ENCODE results near the gene TOR2A.
"Not testable (repeated sequence)": the region's sequence is repeated elsewhere in the genome, so short reads cannot be mapped to it uniquely, and the experiment has no call there.

Gene TOR2A

DNA sequence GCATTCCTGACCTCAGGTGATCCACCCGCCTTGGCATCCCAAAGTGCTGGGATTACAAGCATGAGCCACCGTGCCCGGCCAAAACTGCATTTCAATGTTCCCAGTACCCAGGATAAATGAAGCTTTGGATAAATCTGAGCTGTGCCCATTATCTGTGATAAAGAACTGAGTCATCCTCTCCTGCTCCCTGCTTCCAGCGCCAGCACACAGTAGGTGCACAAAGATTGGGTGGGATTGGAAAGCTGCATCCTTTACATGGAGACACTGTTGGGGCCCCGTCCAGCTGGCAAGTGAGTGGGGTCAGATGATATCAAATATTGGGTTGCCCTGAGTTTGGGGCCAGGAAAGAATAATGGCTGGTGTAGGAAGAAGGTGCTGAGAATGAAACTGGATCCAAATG is 26.0 kb upstream of the TOR2A start:
- H3K27ac Mint-ChIP-seq, result no peak overlapping the region
- H3K9me3 Mint-ChIP-seq, result no peaks in the 10 kb centered on the region
- H3K4me3 Mint-ChIP-seq, result no peak overlapping the region
- peaks cover 26% of the 10 kb centered on the region for H3K36me3 Mint-ChIP-seq
- H3K4me1 Mint-ChIP-seq, result peaks cover 31% of the 10 kb centered on the region
- no peaks in the 10 kb centered on the region for H3K27me3 Mint-ChIP-seq
- DNase-seq (ENCODE audit: low spot score in 2 of 2), result no peak
- ATAC-seq (ENCODE audit: low read depth), result no peak

DNA sequence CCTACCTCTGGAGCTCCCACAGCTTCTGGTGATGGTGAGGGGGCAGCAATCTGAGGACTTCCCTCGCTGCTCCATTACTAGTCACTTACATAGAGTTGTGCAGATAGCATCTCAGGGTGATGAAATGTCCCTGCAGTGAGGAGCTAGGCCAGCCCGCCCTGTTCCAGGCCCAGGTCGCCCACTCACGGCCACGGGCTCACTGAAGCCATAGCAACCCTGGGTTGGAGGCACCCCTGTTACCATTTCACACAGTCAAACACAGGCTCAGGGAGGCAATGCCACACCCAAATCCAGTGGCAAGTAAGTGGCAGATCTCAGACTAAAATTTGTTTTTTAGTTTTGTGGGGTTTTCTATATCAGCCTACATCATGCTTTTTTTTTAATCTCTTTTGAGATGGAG is 23.7 kb upstream of the TOR2A start:
- Mint-ChIP-seq H3K36me3 (peaks cover 16% of the 10 kb centered on the region), H3K27me3 (no peaks in the 10 kb centered on the region), H3K4me3 (no peak overlapping the region), H3K4me1 (peaks cover 16% of the 10 kb centered on the region), H3K27ac (peak overlapping the region; percentile 86), H3K9me3 (no peaks in the 10 kb centered on the region)
- no peak for DNase-seq (ENCODE audit: low spot score in 2 of 2)
- no peak for ATAC-seq (ENCODE audit: low read depth)

DNA sequence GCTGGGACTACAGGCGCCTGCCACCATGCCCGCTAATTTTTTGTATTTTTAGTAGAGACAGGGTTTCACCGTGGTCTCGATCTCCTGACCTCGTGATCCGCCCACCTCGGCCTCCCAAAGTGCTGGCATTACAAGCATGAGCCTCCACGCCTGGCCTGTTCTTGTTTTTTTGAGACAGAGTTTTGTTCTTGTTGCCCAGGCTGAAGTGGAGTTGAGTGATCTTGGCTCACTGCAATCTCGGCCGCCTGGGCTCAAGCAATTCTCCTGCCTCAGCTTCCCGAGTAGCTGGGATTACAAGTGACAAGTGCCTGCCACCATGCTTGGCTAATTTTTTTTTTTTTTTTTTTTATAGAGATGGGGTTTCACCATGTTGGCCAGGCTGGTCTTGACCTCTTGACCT is 21.7 kb upstream of the TOR2A start:
- not testable (repeated sequence) for ATAC-seq (ENCODE audit: low read depth); H3K4me1 Mint-ChIP-seq; H3K4me3 Mint-ChIP-seq; DNase-seq (ENCODE audit: low spot score in 2 of 2); H3K27me3 Mint-ChIP-seq; H3K27ac Mint-ChIP-seq; H3K9me3 Mint-ChIP-seq
- H3K36me3 Mint-ChIP-seq, result peaks cover 12% of the 10 kb centered on the region

DNA sequence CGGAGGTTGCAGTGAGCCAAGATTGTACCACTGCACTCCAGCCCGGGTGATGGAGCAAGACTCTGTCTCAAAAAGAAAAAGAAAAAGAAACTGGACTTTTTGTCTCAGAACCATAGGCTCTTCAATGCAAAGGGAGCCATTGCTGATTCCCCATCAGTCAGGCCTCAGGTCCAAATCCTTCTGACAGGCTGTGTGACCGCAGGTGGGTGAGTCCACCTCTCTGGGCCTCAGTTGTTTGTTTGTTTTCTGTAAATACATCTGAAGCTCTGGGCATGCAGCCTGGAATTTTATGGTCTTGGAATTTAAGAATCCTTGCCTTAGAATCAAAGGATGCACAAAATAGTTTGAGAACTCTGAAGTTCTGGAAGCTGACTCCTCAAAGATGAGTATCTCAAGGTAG is 21.1 kb upstream of the TOR2A start:
- ATAC-seq (ENCODE audit: low read depth), result no peak
- no peaks in the 10 kb centered on the region for H3K9me3 Mint-ChIP-seq
- DNase-seq (ENCODE audit: low spot score in 2 of 2), result no peak
- H3K36me3 Mint-ChIP-seq, result peaks cover 12% of the 10 kb centered on the region
- no peak overlapping the region for H3K4me3 Mint-ChIP-seq
- H3K27me3 Mint-ChIP-seq, result no peaks in the 10 kb centered on the region
- peaks cover 12% of the 10 kb centered on the region for H3K4me1 Mint-ChIP-seq
- H3K27ac Mint-ChIP-seq, result no peak overlapping the region

DNA sequence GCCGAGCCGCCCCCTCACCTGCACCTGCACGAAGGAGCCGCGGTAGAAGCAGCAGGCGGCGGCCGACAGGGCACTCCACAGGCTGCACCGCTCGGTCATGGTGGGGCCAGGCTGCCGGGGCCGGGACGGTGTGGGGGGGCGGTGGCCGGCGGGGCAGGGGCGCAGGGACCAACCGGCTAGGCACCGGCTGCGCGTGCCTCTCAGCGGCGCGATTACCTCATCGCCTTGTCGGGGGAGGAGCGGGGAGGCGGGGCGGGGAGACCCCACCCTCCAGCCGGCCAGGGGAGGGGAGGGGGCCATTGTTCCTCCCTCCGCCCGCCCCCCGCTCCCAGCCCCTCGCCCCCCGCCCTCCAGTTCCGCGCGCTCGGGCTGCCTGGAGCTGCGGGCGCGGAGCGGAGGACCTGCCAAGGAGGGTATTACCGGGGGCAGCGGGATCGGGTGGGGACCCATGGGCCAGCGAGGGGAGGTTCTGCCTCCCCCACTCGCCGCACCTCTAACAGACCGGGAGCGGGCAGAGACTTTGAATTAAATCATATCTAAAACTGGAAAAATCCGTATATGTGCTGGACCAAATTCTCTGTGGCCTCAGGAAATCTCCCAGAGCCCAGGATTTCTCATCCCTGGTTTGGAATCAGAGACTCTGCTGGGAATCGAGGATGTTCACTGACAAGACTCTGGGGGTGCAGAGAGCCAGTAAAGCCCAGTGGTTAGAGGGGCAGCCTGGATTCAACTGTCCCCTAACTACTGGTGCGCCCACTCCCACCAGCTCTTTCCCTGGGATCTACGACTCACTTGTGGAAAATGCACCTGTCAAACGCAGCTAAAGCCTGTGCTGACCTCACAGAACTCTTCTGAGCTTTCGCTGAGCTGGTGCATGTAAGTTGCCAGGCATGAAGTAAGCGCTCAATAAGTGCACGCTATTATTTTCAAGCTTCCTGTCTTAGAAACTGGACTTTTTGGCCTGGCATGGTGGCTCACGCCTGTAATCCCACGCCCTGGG is 20.3 kb upstream of the TOR2A start:
- Mint-ChIP-seq H3K36me3 (peaks cover 16% of the 10 kb centered on the region), H3K27me3 (no peaks in the 10 kb centered on the region), H3K9me3 (no peaks in the 10 kb centered on the region), H3K4me3 (no peak overlapping the region), H3K4me1 (peaks cover 12% of the 10 kb centered on the region), H3K27ac (no peak overlapping the region)
- no peak for ATAC-seq (ENCODE audit: low read depth)
- DNase-seq (ENCODE audit: low spot score in 2 of 2), result no peak

DNA sequence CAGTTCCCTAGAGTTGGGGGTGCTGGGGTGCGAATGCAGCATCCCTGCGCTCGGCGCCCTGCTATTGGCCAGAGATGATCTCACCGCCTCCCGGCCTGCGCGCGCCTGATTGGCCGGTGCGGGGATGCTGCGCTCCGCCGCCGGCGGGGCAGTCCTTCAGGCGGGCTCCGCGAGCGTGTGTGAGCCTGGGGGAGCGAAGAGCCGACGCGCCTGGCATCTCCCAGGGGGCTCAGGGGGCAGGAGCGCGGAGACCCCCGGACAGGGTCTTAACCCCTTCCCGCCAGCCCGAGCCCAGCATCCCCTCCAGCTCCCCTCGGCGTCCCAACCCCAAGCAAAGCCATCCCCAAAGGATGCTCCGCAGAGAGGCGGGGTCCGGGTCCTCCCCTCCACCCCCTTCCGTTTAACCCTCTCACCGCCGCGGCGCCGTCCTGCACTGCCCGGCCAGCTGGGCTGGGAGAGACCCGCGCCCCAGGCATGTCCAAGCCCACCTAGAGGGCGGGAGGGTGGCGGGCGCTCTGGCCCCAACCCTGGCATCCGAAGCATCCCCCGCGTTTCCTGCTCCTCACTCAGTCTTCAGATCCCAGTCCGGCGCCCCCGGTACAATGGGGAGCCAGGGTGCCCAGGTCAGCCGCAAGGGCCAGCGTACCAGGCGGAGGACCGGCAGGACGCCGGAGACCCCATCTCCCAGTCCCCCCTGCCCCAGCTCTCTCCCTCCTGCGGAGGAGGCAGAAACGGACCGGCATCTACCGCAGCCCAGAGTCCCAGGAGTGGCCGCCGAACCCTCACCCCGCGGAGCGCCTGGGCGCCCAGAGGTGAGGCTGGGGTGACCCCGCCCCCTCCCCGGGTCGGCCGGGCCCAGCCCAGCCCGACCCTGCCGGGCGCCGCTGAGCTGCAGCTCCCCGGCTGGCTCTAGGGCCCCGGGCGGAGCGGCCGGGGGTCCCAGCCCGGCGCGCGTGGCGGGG is 19.3 kb upstream of the TOR2A start:
- no peaks in the 10 kb centered on the region for H3K9me3 Mint-ChIP-seq
- H3K4me1 Mint-ChIP-seq, result peaks cover 12% of the 10 kb centered on the region
- H3K36me3 Mint-ChIP-seq, result peaks cover 17% of the 10 kb centered on the region
- H3K27me3 Mint-ChIP-seq, result no peaks in the 10 kb centered on the region
- DNase-seq (ENCODE audit: low spot score in 2 of 2) (no peak), ATAC-seq (ENCODE audit: low read depth) (no peak)
- no peak overlapping the region for H3K27ac Mint-ChIP-seq
- no peak overlapping the region for H3K4me3 Mint-ChIP-seq

DNA sequence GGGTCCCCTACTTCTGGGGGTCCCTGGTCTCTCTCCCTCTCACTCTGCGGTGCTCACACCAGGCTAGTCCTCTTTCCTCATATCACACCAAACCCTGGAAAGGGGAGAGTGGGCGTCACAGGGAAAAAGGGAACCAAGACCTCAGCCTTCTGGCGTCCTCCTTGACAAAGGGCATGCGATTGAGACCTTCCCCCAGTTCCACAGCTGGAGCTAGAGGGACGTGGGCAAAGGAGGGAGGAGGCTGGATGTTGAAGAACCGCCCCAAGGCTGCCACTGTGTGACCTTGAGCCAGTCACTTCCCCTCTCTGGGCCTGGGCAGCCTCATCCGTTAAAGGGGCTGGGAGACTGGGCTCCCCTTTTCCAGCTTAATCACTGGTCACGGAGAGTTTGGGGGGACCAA is 18.5 kb upstream of the TOR2A start:
- Mint-ChIP-seq H3K4me3 (no peak overlapping the region), H3K27me3 (no peaks in the 10 kb centered on the region), H3K4me1 (peaks cover 9% of the 10 kb centered on the region), H3K36me3 (peaks cover 14% of the 10 kb centered on the region), H3K9me3 (no peaks in the 10 kb centered on the region), H3K27ac (no peak overlapping the region)
- ATAC-seq (ENCODE audit: low read depth), result no peak
- no peak for DNase-seq (ENCODE audit: low spot score in 2 of 2)

DNA sequence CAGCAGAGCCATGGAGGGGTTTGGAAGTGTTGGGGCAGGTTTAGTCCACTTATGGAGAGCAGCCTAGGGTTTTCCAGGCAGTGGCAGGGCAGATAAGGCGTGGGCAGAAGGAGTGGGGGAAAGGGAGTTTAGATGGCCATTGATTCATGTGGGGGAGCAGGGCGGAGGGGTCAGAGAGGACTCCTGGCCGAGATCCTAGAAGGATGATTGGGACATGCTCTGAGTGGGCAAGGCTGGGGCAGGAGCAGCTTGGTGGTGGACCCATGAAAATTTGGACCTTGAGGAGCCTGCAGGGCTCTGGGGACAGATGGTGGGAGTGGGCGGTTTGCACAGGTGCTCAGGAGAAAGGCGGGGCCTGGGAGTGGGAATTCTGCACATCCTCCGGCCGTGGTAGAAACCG is 18.1 kb upstream of the TOR2A start:
- ATAC-seq (ENCODE audit: low read depth), result no peak
- Mint-ChIP-seq H3K4me1 (peaks cover 6% of the 10 kb centered on the region), H3K36me3 (peaks cover 12% of the 10 kb centered on the region), H3K4me3 (no peak overlapping the region), H3K27ac (peak overlapping the region; percentile 6), H3K9me3 (no peaks in the 10 kb centered on the region), H3K27me3 (no peaks in the 10 kb centered on the region)
- no peak for DNase-seq (ENCODE audit: low spot score in 2 of 2)

DNA sequence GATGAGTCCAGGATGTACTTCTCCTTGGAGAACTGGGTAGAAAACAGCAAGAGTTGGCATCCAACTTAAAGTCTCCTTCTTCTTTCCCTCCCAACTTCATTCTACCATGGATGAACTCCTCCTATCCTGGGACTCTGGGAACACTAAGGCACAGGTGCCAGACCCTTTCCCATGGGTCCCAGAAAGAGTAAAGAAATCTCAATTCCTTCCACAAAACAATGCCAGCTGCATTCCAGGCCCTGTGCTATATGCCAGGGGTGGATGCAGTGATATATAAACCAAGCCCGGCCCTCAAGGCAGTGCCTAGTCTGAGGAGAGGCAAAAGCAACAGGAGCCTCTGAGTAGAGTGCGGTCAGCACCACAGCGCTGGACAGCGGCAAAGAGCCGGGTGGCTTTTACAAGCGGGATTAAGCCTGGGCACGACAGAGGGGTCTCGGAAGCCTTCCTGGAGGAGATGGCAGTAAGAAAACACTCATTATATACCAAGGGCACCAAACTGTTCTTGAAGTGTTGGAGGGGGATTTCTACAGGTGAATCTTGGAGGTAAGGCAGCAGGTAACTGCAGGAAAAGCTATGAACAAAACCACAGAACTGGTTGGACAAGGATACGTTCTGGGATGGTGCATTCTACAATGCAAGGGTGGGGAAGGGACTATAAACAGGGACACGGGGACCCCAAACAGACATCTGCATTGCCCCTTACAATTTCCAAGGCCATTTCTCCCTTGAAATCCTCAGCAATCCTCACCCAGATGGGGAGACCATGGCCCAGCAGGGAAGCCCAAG is 16.4 kb upstream of the TOR2A start:
- no peak for ATAC-seq (ENCODE audit: low read depth)
- peaks cover 18% of the 10 kb centered on the region for H3K36me3 Mint-ChIP-seq
- H3K27me3 Mint-ChIP-seq, result no peaks in the 10 kb centered on the region
- no peak overlapping the region for H3K4me3 Mint-ChIP-seq
- H3K4me1 Mint-ChIP-seq, result peaks cover 6% of the 10 kb centered on the region
- H3K9me3 Mint-ChIP-seq, result no peaks in the 10 kb centered on the region
- H3K27ac Mint-ChIP-seq, result no peak overlapping the region
- no peak for DNase-seq (ENCODE audit: low spot score in 2 of 2)

DNA sequence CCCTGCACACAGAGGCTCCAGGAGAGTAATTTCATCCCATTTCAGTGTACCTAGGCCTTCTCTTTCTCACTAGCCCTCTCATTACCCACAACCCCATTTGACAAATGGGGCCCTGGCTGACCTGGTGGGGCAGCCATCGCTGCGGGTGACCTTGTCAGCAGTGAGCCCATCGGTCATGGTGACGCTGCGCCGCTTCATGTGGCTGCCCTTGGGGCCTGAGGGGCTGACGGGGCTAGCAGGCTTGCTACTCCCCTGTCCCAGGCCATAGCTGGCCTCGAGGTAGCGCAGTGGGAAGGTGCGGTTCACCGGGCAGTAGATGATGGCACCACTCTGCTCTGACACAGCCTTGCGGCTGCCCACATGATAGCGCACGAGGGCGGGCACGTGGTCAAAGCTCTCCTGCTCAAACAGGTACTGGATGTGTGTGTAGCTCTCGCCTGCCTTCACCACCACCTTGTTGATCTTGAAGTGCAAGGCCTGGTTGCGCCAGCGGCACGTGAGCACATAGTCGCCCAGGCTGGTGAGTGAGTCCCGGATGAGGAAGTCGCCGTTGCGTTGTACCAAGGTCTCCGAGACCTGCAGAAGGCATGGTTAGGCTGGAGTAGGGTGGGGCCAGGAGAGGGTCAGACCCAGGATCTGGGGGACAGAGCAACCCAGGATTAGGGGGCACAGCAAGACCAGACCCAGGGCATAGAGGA is 14.1 kb upstream of the TOR2A start:
- no peak for DNase-seq (ENCODE audit: low spot score in 2 of 2)
- no peak for ATAC-seq (ENCODE audit: low read depth)
- no peak overlapping the region for H3K27ac Mint-ChIP-seq
- H3K9me3 Mint-ChIP-seq, result no peaks in the 10 kb centered on the region
- no peak overlapping the region for H3K4me3 Mint-ChIP-seq
- H3K4me1 Mint-ChIP-seq, result peaks cover 6% of the 10 kb centered on the region
- H3K36me3 Mint-ChIP-seq, result peaks cover 20% of the 10 kb centered on the region
- H3K27me3 Mint-ChIP-seq, result no peaks in the 10 kb centered on the region

DNA sequence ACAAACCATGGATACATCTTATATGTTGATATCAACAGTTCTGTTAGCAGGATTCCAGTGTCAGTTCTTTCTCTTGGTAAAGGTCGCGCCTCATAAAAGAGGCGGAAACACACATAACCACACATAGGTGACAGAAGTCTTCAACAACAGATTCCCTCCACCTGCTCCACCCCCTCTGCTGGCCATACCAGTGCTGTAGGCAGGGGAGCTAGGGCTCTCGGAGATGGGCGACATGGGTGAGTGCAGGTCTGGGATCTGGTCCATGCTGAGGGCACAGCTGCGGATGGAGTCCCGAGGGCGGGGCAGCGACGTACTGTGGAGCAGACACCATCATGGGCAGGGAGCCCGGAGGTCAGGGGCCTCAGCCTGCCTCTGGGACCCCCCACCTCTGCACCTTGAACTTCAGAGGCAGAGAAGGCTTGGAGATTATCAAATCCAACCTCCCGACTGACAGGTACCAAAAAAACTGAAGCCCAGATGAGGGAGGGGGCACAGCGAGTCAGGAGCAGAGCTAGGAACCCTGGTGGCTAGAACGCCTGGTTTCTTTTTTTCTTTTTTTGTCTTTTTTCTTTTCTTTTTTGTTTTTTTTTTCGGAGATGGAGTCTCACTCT is 12.0 kb upstream of the TOR2A start:
- DNase-seq (ENCODE audit: low spot score in 2 of 2), result no peak
- Mint-ChIP-seq H3K36me3 (peaks cover 18% of the 10 kb centered on the region), H3K4me1 (peaks cover 2% of the 10 kb centered on the region), H3K9me3 (no peaks in the 10 kb centered on the region), H3K27me3 (no peaks in the 10 kb centered on the region), H3K27ac (peak overlapping the region; percentile 11), H3K4me3 (no peak overlapping the region)
- ATAC-seq (ENCODE audit: low read depth), result no peak

DNA sequence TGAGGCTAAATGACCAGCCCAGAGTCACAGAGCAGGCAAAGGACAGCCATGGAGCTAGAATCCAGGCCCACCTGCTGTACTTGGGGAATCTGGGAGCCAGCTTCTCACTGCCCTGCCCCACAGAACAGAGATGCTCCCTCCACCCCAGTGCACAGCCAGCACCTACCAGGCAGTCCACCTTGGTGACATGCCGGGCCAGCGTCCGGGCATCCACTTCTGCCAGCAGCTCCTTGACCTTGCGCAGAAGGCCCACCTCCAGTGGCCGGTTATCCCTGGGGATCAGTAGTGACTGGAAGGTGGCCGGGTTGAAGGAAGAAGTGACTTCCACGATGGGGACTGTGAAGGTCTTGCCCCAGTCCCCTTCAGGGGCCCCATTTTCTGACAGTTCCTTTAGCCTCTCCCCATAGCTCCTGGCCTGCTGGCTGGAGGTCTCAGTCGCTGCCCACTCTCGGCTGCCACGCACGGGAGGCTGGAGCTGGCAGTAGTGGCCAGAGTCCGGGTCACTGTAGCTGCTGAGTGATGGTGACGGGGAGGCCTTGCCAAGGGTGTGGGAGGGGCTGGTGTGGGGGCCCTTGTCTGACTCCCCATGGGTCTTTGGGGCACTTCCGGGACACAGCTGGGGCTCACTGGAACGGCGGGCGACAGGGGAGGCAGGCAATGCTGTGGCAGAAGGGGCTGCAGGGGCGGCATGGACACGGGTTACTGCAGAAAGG is 9.5 kb upstream of the TOR2A start:
- ATAC-seq (ENCODE audit: low read depth) (no peak), DNase-seq (ENCODE audit: low spot score in 2 of 2) (no peak)
- Mint-ChIP-seq H3K4me1 (no peaks in the 10 kb centered on the region), H3K4me3 (no peak overlapping the region), H3K9me3 (no peaks in the 10 kb centered on the region), H3K27me3 (no peaks in the 10 kb centered on the region), H3K27ac (peak overlapping the region; percentile 39), H3K36me3 (peaks cover 18% of the 10 kb centered on the region)
